ENCODE results near the gene CXorf38.

The CXorf38 gene

DNA sequence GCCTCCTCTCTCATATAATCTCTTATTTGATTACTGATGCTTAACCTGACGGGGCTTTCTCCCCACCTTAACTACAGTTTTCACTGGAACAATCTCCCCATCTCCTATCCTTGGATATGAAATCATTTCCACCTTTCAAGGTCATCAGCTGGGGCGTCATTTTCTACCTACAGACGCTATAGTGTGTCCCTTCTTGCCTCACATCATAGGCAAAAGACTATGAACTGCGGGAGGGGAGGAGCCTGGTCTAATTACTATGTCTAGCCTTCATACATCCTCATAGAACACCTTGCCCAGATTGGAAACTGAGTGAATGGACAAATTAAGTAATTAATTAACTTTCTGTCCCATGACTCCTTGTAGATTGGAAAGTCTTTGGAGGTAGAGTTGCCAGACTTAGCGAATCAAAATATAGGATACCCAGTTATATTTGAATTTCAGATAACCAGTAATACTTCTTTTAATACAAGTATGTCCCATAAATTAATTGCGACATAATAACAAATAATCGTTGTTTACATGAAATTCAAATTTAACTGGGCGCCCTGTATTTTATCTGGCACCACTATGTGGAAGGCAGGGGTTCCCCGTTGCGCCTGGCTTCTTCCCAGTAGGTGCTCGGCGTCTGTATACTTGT, 67.3 kb downstream of the CXorf38 start:
- in situ Hi-C loops (cut with MboI; ENCODE audit: low pct_unique_long_range_greater_than_20kb, low sequenced_read_pairs): no loop called here
- DNase-seq: no peak

DNA sequence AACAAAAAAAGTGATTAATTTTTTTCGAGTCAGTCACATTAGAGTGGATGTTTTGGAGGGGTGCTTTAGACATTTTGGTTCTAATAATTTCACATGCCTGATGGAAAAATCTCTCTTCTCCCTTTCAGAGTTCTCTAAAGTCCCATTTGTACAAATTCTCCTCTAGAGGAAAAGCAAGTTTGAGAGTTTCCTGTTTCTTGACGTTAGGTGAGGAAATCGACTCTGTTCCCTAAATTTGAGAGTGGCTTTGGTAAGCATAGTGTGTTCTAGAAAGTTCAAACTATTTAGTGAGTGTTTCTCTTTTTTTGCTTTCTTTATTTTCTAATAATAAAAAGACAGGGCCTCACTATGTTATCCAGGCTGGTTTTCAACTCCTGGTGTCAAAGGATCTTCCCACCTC, 68.2 kb downstream of the CXorf38 start:
- no peak for DNase-seq
- in situ Hi-C loops (cut with MboI; ENCODE audit: low pct_unique_long_range_greater_than_20kb, low sequenced_read_pairs): no loop called here

- in situ Hi-C loops (cut with MboI; ENCODE audit: low pct_unique_long_range_greater_than_20kb, low sequenced_read_pairs): no loop called here
- no peak for DNase-seq
These were observed 69.2 kb downstream of the CXorf38 start for GRCh38 chrX:40578039-40578695.
